ENCODE data around the gene ARL6IP4. TPM values are rescaled to one million over a fixed set of nuclear protein-coding genes. Genes with fewer than 3 reads are reported as not detected.

Gene ARL6IP4
- polyA plus RNA-seq, 2 of the 4 experiments (the other 2 are of a cell fraction), result 208 to 209 TPM

DNA sequence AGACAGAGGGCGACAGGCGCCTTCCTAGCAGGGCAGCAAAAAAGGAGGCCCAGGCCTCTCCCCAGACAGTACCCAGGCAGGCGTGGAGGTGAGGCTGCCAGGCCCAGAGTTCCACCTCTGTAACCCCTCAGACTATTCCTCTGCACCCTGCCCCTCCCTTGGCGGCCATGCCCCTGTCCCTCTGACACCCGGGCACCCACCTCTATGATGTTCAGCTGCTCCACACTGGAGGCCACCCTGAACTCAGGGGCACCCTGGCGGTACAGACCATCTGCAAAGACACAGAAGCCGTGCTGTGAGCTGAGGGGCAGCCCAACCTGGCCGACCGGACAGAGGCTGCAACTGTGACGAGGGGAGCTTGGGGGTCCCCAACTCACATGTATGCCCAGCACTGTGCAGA, 20.1 kb downstream of the ARL6IP4 start:
- H3K4me2 ChIP-seq, result no peak overlapping the region
- ATAC-seq (no peak), FAIRE-seq (no peak), DNase-seq (ENCODE audit: low read depth in 1 of 2, low spot score in 1 of 2) (no peak)
- no peak overlapping the region for H3K27ac ChIP-seq
- TF ChIP-seq RARB (CRISPR knock-in tag; IDR thresholded peaks at IDR 0.05), result no peak
- TF ChIP-seq FOSB (CRISPR knock-in tag; IDR thresholded peaks at IDR 0.05), result no peak
- no peak for TF ChIP-seq TFCP2L1 (CRISPR knock-in tag; IDR thresholded peaks at IDR 0.05)
- TF ChIP-seq, protein P1, sequence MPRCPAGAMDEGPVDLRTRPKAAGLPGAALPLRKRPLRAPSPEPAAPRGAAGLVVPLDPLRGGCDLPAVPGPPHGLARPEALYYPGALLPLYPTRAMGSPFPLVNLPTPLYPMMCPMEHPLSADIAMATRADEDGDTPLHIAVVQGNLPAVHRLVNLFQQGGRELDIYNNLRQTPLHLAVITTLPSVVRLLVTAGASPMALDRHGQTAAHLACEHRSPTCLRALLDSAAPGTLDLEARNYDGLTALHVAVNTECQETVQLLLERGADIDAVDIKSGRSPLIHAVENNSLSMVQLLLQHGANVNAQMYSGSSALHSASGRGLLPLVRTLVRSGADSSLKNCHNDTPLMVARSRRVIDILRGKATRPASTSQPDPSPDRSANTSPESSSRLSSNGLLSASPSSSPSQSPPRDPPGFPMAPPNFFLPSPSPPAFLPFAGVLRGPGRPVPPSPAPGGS (IDR thresholded peaks at IDR 0.05), result no peak
- TF ChIP-seq ZSCAN20 (CRISPR knock-in tag; IDR thresholded peaks at IDR 0.05), result no peak
- no peak for TF ChIP-seq RCOR1 (IDR thresholded peaks at IDR 0.05; ENCODE audit: low read depth, low read length)
- TF ChIP-seq JUN (IDR thresholded peaks at IDR 0.05), result no peak
- TF ChIP-seq SREBF2 (IDR thresholded peaks at IDR 0.05), result no peak
- no peak for TF ChIP-seq PHF8 (IDR thresholded peaks at IDR 0.05; ENCODE audit: borderline replicate concordance, low read depth)
- no peak for TF ChIP-seq RNF2 (IDR thresholded peaks at IDR 0.05; ENCODE audit: borderline replicate concordance, low read depth)
- TF ChIP-seq, protein P2, sequence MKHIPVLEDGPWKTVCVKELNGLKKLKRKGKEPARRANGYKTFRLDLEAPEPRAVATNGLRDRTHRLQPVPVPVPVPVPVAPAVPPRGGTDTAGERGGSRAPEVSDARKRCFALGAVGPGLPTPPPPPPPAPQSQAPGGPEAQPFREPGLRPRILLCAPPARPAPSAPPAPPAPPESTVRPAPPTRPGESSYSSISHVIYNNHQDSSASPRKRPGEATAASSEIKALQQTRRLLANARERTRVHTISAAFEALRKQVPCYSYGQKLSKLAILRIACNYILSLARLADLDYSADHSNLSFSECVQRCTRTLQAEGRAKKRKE (CRISPR knock-in tag; IDR thresholded peaks at IDR 0.05; ENCODE audit: low read depth), result no peak
- no peak for TF ChIP-seq POLR2A (IDR thresholded peaks at IDR 0.05; ENCODE audit: low read length)
- no peak for TF ChIP-seq HEYL (CRISPR knock-in tag; IDR thresholded peaks at IDR 0.05)
- TF ChIP-seq MAZ (IDR thresholded peaks at IDR 0.05; ENCODE audit: borderline replicate concordance, low read depth, low read length), result no peak
- no peak for TF ChIP-seq TP53 (CRISPR knock-in tag; IDR thresholded peaks at IDR 0.05)
- no peak for TF ChIP-seq RFX5 (IDR thresholded peaks at IDR 0.05)
- no peak for TF ChIP-seq SMC3 (IDR thresholded peaks at IDR 0.05)
- TF ChIP-seq, protein P3, sequence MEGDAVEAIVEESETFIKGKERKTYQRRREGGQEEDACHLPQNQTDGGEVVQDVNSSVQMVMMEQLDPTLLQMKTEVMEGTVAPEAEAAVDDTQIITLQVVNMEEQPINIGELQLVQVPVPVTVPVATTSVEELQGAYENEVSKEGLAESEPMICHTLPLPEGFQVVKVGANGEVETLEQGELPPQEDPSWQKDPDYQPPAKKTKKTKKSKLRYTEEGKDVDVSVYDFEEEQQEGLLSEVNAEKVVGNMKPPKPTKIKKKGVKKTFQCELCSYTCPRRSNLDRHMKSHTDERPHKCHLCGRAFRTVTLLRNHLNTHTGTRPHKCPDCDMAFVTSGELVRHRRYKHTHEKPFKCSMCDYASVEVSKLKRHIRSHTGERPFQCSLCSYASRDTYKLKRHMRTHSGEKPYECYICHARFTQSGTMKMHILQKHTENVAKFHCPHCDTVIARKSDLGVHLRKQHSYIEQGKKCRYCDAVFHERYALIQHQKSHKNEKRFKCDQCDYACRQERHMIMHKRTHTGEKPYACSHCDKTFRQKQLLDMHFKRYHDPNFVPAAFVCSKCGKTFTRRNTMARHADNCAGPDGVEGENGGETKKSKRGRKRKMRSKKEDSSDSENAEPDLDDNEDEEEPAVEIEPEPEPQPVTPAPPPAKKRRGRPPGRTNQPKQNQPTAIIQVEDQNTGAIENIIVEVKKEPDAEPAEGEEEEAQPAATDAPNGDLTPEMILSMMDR (IDR thresholded peaks at IDR 0.05), result no peak
- ChIA-PET CTCF (interaction anchor here (1.8 kb wide), 1 partner anchor 11 kb away, joined by 8 read pairs; no protein-coding TSS in a partner anchor), POLR2A (no interaction called here)
- H3K4me1 ChIP-seq, result no peaks in the 10 kb centered on the region
- H3K4me3 ChIP-seq, result no peak overlapping the region
- no peaks in the 10 kb centered on the region for H3K9me3 ChIP-seq
- 90% methylated on average over 10 of the region's 10 CpGs for WGBS (ENCODE audit: missing lambda C conversion rate)

DNA sequence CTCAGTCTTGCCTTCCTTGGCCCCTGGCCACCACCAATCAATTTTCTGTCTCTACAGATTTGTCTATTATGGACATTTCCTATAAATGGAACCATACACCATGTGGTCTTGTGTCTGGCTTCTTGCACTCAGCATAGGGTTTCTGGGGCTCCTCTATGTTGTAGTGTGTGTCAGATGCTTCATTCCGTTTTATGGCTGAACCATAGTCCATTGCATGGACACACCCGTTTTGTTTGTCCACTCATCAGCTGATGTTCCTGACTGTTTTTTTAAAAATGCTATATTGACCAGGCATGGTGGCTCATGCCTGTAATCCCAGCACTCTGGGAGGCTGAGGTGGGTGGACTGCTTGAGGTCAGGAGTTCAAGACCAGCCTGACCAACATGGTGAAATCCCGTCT, 21.0 kb downstream of the ARL6IP4 start:
- no peaks in the 10 kb centered on the region for H3K9me3 ChIP-seq
- H3K4me3 ChIP-seq, result no peak overlapping the region
- 92% methylated on average over 3 of the region's 3 CpGs for WGBS (ENCODE audit: missing lambda C conversion rate)
- ATAC-seq, result no peak
- no peak for DNase-seq (ENCODE audit: low read depth in 1 of 2, low spot score in 1 of 2)
- ChIA-PET POLR2A (no interaction called here), CTCF (no interaction called here)
- H3K4me2 ChIP-seq, result no peak overlapping the region
- TF ChIP-seq JUNB (IDR thresholded peaks at IDR 0.05) (no peak), HEYL (CRISPR knock-in tag; IDR thresholded peaks at IDR 0.05) (no peak), FOSL2 (IDR thresholded peaks at IDR 0.05) (no peak), FOSL2 (CRISPR knock-in tag; IDR thresholded peaks at IDR 0.05) (no peak), RAD21 (conservative IDR thresholded peaks at IDR 0.05 in 1 of 2, IDR thresholded peaks at IDR 0.05 in 1 of 2) (no peak), CHD4 (IDR thresholded peaks at IDR 0.05; ENCODE audit: borderline replicate concordance) (no peak), CHD2 (IDR thresholded peaks at IDR 0.05; ENCODE audit: low read length, partially characterized antibody) (no peak), SREBF2 (IDR thresholded peaks at IDR 0.05) (no peak), BHLHE40 (IDR thresholded peaks at IDR 0.05; ENCODE audit: low read depth, low read length) (no peak), KDM5A (IDR thresholded peaks at IDR 0.05) (no peak), KDM1A (IDR thresholded peaks at IDR 0.05; ENCODE audit: low read depth) (no peak), FOSB (CRISPR knock-in tag; IDR thresholded peaks at IDR 0.05) (no peak), JUN (IDR thresholded peaks at IDR 0.05) (no peak)
- TF ChIP-seq, protein P4, sequence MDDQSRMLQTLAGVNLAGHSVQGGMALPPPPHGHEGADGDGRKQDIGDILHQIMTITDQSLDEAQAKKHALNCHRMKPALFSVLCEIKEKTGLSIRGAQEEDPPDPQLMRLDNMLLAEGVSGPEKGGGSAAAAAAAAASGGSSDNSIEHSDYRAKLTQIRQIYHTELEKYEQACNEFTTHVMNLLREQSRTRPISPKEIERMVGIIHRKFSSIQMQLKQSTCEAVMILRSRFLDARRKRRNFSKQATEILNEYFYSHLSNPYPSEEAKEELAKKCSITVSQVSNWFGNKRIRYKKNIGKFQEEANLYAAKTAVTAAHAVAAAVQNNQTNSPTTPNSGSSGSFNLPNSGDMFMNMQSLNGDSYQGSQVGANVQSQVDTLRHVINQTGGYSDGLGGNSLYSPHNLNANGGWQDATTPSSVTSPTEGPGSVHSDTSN (IDR thresholded peaks at IDR 0.05), result no peak
- TF ChIP-seq, protein P5, sequence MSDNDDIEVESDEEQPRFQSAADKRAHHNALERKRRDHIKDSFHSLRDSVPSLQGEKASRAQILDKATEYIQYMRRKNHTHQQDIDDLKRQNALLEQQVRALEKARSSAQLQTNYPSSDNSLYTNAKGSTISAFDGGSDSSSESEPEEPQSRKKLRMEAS (IDR thresholded peaks at IDR 0.05), result no peak
- TF ChIP-seq, protein P6, sequence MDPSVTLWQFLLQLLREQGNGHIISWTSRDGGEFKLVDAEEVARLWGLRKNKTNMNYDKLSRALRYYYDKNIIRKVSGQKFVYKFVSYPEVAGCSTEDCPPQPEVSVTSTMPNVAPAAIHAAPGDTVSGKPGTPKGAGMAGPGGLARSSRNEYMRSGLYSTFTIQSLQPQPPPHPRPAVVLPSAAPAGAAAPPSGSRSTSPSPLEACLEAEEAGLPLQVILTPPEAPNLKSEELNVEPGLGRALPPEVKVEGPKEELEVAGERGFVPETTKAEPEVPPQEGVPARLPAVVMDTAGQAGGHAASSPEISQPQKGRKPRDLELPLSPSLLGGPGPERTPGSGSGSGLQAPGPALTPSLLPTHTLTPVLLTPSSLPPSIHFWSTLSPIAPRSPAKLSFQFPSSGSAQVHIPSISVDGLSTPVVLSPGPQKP (IDR thresholded peaks at IDR 0.05; ENCODE audit: low read depth, low read length), result no peak
- TF ChIP-seq, protein P7, sequence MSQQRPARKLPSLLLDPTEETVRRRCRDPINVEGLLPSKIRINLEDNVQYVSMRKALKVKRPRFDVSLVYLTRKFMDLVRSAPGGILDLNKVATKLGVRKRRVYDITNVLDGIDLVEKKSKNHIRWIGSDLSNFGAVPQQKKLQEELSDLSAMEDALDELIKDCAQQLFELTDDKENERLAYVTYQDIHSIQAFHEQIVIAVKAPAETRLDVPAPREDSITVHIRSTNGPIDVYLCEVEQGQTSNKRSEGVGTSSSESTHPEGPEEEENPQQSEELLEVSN (IDR thresholded peaks at IDR 0.05; ENCODE audit: borderline replicate concordance, low read depth), result no peak
- H3K4me1 ChIP-seq, result no peaks in the 10 kb centered on the region
- no peak overlapping the region for H3K27ac ChIP-seq
- no peak for FAIRE-seq

Data from A549 (cell line).